K562 (cell line): ENCODE results near the gene CLEC4E. TPM values are rescaled to one million over a fixed set of nuclear protein-coding genes. Genes with fewer than 3 reads are reported as not detected.

Source experiments
- ATAC-seq: fragments of 200-7000 bp; cut with Tn5 transposase; 3 replicates; pipeline ENCODE4 v1.9.1; 2020; ENCODE audit warnings: moderate library complexity
- BruUV-seq: library from RNA; stranded (reverse); fragments of 400-500 nt; replicated peaks from 2 replicates; lab custom pipeline; 2021; lab: Mats Ljungman, UMichigan
- CTCF ChIA-PET: fragments of 300-600 bp; formaldehyde crosslinking; extraction: SDS; loops from one replicate; lab custom pipeline; 2021; ENCODE audit warnings: low intra/inter-chr PET ratio; lab: Yijun Ruan, JAX
- POLR2A ChIA-PET: fragments of 300-600, 350-650 bp; sonication (Branson Sonifier 250); formaldehyde crosslinking; extraction: SDS; loops from one replicate; lab custom pipeline; 2021; ENCODE audit warnings: antibody characterized with exemption, inconsistent platforms; lab: Yijun Ruan, JAX
- DNase-seq, 4 experiments: peaks; one replicate each; pipeline versions ENCODE4 v3.0.0 to v3.0.0-alpha.2; 2011 to 2018; ENCODE audit warnings: low spot score in 3 of 4, mixed read lengths in 3 of 4; ENCODE audit errors: extremely low read depth in 1 of 4
- FAIRE-seq: peaks from 2 replicates; lab custom pipeline; 2011; peaks lifted over from hg19 to GRCh38; lab: Jason Lieb, UNC
- H2AFZ ChIP-seq: 2 replicates; pipeline ENCODE4 v1.6.0; 2011; ENCODE audit warnings: low read depth, low read length, control low read depth, inconsistent platforms
- H3K27ac ChIP-seq: fragments of 200-600 bp; 3 replicates; pipeline ENCODE4 v1.8.0; 2011; ENCODE audit warnings: low read depth, mild to moderate bottlenecking, control low read depth, inconsistent platforms, low read length, moderate library complexity, mixed read lengths; ENCODE audit errors: extremely low read depth
- H3K27me3 ChIP-seq, 2 experiments: fragments of 300-600 bp in 1 of 2; 2 replicates in 1 of 2; 3 replicates in 1 of 2; pipeline versions ENCODE4 v1.6.0 to v1.8.0; 2011; ENCODE audit warnings: inconsistent platforms in 2 of 2, low read length in 2 of 2, mild to moderate bottlenecking in 1 of 2, mixed read lengths in 1 of 2, moderate library complexity in 1 of 2; ENCODE audit not compliant: control insufficient read depth in 2 of 2, insufficient read depth in 2 of 2
- H3K36me3 ChIP-seq: fragments of 300-600 bp; 3 replicates; pipeline ENCODE4 v1.8.0; 2011; ENCODE audit warnings: mild to moderate bottlenecking, low read length, inconsistent platforms; ENCODE audit not compliant: control insufficient read depth, insufficient read depth
- H3K4me1 ChIP-seq, 2 experiments: fragments of 200-600 bp in 1 of 2; replicated peaks in 1 of 2; 2 replicates in 1 of 2; 3 replicates in 1 of 2; pipeline versions ENCODE4 v1.5.1 to v1.8.0; 2011; ENCODE audit warnings: inconsistent platforms in 2 of 2, low read length in 2 of 2, mild to moderate bottlenecking in 1 of 2, mixed read lengths in 1 of 2, moderate library complexity in 1 of 2; ENCODE audit not compliant: control insufficient read depth in 2 of 2, insufficient read depth in 2 of 2
- H3K4me2 ChIP-seq: 2 replicates; pipeline ENCODE4 v1.6.1; 2011; ENCODE audit warnings: low read length, control low read depth, inconsistent platforms, mixed read lengths; ENCODE audit not compliant: insufficient read depth
- H3K4me3 ChIP-seq: fragments of 200-600 bp; sonication (generic), shearing (Covaris generic); 2 replicates; pipeline ENCODE4 v1.5.1; 2016; ENCODE audit warnings: control low read depth, inconsistent platforms
- H3K79me2 ChIP-seq: fragments of 200-600 bp; 3 replicates; pipeline ENCODE4 v1.8.0; 2011; ENCODE audit warnings: low read length, inconsistent platforms; ENCODE audit not compliant: control insufficient read depth, insufficient read depth
- H3K9ac ChIP-seq, 2 experiments: 2 replicates each; pipeline versions ENCODE4 v1.6.0 to v1.6.1; 2011; ENCODE audit warnings: low read depth in 2 of 2, low read length in 2 of 2, control low read depth in 1 of 2, inconsistent platforms in 1 of 2, mild to moderate bottlenecking in 1 of 2, mixed read lengths in 1 of 2; ENCODE audit not compliant: insufficient read depth in 1 of 2
- H3K9me1 ChIP-seq: one replicate; pipeline ENCODE4 v1.6.0; 2011; ENCODE audit warnings: inconsistent platforms, mild to moderate bottlenecking, low read length, moderate library complexity; ENCODE audit not compliant: control insufficient read depth, insufficient read depth
- H3K9me3 ChIP-seq: replicated peaks from 2 replicates; pipeline ENCODE4 v1.5.1; 2011; ENCODE audit warnings: low read depth, low read length, inconsistent platforms; ENCODE audit not compliant: control insufficient read depth, insufficient read depth
- H4K20me1 ChIP-seq: replicated peaks from 2 replicates; pipeline ENCODE4 v1.6.1; 2011; ENCODE audit warnings: low read length, inconsistent platforms, mixed read lengths; ENCODE audit not compliant: control insufficient read depth, insufficient read depth
- CHCHD3 ChIP-seq: fragments of 250-450 bp; sonication (Bioruptor Pico); IDR thresholded peaks from 2 replicates; pipeline ENCODE4 v2.1.2; 2022; ENCODE audit warnings: mild to moderate bottlenecking
- EHMT2 ChIP-seq: fragments of 450-650 bp; IDR thresholded peaks from 2 replicates; pipeline ENCODE4 v1.6.1; 2018; ENCODE audit warnings: antibody characterized with exemption
- FOXP1 ChIP-seq: sonication (generic); formaldehyde crosslinking; IDR thresholded peaks from 2 replicates; pipeline ENCODE4 v1.8.0; 2022; ENCODE audit warnings: mild to moderate bottlenecking, missing genetic modification reagents
- HDAC2 ChIP-seq: fragments of 450-650 bp; IDR thresholded peaks from 2 replicates; pipeline ENCODE4 v1.6.1; 2016; ENCODE audit warnings: mild to moderate bottlenecking
- HOXB6 ChIP-seq: fragments of 250-450 bp; sonication (Bioruptor Pico); IDR thresholded peaks from 2 replicates; pipeline ENCODE4 v1.5.1; 2022; ENCODE audit warnings: mild to moderate bottlenecking, borderline replicate concordance
- MTA1 ChIP-seq: fragments of 450-650 bp; IDR thresholded peaks from 2 replicates; pipeline ENCODE4 v1.6.1; 2017; ENCODE audit warnings: borderline replicate concordance
- NR2C2 ChIP-seq, 2 experiments: fragments of 200-800 bp in 1 of 2; sonication (Bioruptor generic) in 1 of 2; sonication (generic) in 1 of 2; formaldehyde crosslinking in 1 of 2; IDR thresholded peaks; 2 replicates each; pipeline versions ENCODE4 v1.6.1 to v1.8.0; 2016 to 2022; ENCODE audit warnings: mild to moderate bottlenecking in 1 of 2, missing compliant biosample characterization in 1 of 2, missing genetic modification characterization in 1 of 2, missing genetic modification reagents in 1 of 2
- RBM25 ChIP-seq: fragments of 200-400 bp; formaldehyde crosslinking; IDR thresholded peaks from 2 replicates; pipeline ENCODE4 v1.6.1; 2018; ENCODE audit warnings: low read length, low read depth, moderate library complexity; ENCODE audit not compliant: severe bottlenecking
- SNRNP70 ChIP-seq: fragments of 200-400 bp; formaldehyde crosslinking; optimal IDR thresholded peaks from 2 replicates; pipeline ENCODE3; 2017; ENCODE audit warnings: low read depth, low read length
- SPI1 ChIP-seq: IDR thresholded peaks from 2 replicates; pipeline ENCODE4 v1.6.1; 2011; ENCODE audit warnings: low read depth, low read length, control low read depth, borderline replicate concordance
- SRSF3 ChIP-seq: fragments of 200-400 bp; formaldehyde crosslinking; IDR thresholded peaks from 2 replicates; pipeline ENCODE4 v1.6.1; 2016; ENCODE audit warnings: mild to moderate bottlenecking, low read length, moderate library complexity; ENCODE audit not compliant: insufficient read depth
- WHSC1 ChIP-seq: IDR thresholded peaks from one replicate; pipeline ENCODE4 v1.6.1; 2012; ENCODE audit warnings: low read length, control low read depth, inconsistent platforms
- ZNF121 ChIP-seq: sonication (generic); formaldehyde crosslinking; conservative IDR thresholded peaks from 2 replicates; pipeline ENCODE4 v1.8.0; 2022; ENCODE audit warnings: missing genetic modification reagents
- ZNF431 ChIP-seq: sonication (generic); formaldehyde crosslinking; IDR thresholded peaks from 2 replicates; pipeline ENCODE4 v1.8.0; 2022; ENCODE audit warnings: mild to moderate bottlenecking, missing genetic modification reagents
- WGBS: fragments of 100-300 bp; shearing (Covaris generic); methylation state at CpG from one replicate; pipeline ENCODE4 v1.1.6; 2016; ENCODE audit warnings: low coverage, mixed read lengths; ENCODE audit not compliant: insufficient coverage; ENCODE audit errors: missing lambda C conversion rate; 5-methylcytosine and 5-hydroxymethylcytosine counted together
- in situ Hi-C: fragments of 300-500 bp; cut with MboI; formaldehyde crosslinking; loops from 4 replicates; pipeline ENCODE4 v1.15.0; 2018; ENCODE audit warnings: inconsistent platforms, mixed read lengths
- intact Hi-C: fragments of 100-400 bp; cut with micrococcal nuclease; formaldehyde crosslinking; loops from 2 replicates; pipeline ENCODE4 v1.14.2; 2022
- polyA plus RNA-seq, 8 experiments: library from polyadenylated mRNA; depleted of rRNA in 4 of 8; stranded (reverse) in 5 of 8; unstranded in 3 of 8; fragments of >200 nt; fragmentation: Nextera tagmentation in 2 of 8; fragmentation: Illumina TruSeq in 1 of 8; extraction: Ambion mirVana in 2 of 8; extraction: Trizol in 1 of 8; gene quantifications; 2 replicates each; pipeline versions ENCODE4 v1.2.1 to v1.2.3, GENCODE V29; 2011 to 2014; ENCODE audit warnings: inconsistent platforms in 1 of 8, missing spikeins in 1 of 8
- total RNA-seq, 7 experiments: library from RNA; depleted of rRNA in 6 of 7; stranded (reverse); fragments of >200 nt in 6 of 7; fragmentation: Illumina TruSeq in 2 of 7; extraction: Trizol in 2 of 7; gene quantifications; 2 replicates each; pipeline versions ENCODE4 v1.2.1 to v1.2.3, GENCODE V29; 2011 to 2021; ENCODE audit warnings: low replicate concordance in 1 of 7
- TF ChIP-seq, protein P1 (sequence below): fragments of 250-450 bp; sonication (Bioruptor Pico); IDR thresholded peaks from 2 replicates; pipeline ENCODE4 v1.8.0; 2022; ENCODE audit warnings: inconsistent platforms, mild to moderate bottlenecking, moderate library complexity, borderline replicate concordance

The CLEC4E gene
- total and polyA plus RNA-seq, 9 of the 15 experiments (the other 6 are each of a cell fraction or from before 2014, with no cell fraction given) = not detected

DNA sequence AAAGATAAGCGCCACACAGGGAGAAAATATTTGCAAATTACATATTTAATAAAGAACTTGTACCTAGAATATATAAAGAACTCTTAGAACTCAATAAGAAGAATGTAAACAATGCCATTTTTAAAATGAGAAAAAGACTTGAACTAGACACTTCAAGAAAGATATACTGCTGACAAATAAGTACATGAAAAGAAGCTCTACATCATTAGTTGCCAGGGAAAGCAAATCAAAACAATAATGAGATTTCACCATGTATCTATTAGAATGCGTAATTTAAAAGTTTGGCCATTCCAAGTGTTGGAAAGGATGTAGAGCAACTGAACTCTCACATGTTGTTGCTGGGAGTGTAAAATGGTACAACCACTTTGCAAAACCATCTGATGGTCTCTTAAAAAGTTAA is 6.9 kb upstream of the CLEC4E start:
- POLR2A ChIA-PET = no interaction called here
- DNase-seq (no peak), ATAC-seq (no peak), FAIRE-seq (no peak)
- no peaks in the 10 kb centered on the region for H3K9me1 ChIP-seq
- H4K20me1 ChIP-seq = no peaks in the 10 kb centered on the region
- TF ChIP-seq FOXP1 (no peak), RBM25 (no peak), SPI1 (no peak), EHMT2 (no peak), HOXB6 (CRISPR knock-in tag) (no peak), HDAC2 (no peak), ZNF121 (CRISPR knock-in tag) (no peak), WHSC1 (no peak), ZNF431 (no peak), SNRNP70 (no peak), SRSF3 (no peak), CHCHD3 (CRISPR knock-in tag) (no peak), NR2C2 (CRISPR knock-in tag; IDR thresholded peaks at IDR 0.05) (no peak), NR2C2 (tag; IDR thresholded peaks at IDR 0.05) (no peak), MTA1 (no peak)
- TF ChIP-seq, protein P1, sequence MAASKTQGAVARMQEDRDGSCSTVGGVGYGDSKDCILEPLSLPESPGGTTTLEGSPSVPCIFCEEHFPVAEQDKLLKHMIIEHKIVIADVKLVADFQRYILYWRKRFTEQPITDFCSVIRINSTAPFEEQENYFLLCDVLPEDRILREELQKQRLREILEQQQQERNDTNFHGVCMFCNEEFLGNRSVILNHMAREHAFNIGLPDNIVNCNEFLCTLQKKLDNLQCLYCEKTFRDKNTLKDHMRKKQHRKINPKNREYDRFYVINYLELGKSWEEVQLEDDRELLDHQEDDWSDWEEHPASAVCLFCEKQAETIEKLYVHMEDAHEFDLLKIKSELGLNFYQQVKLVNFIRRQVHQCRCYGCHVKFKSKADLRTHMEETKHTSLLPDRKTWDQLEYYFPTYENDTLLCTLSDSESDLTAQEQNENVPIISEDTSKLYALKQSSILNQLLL = no peak
- no TSS peak for BruUV-seq
- no peaks in the 10 kb centered on the region for H3K36me3 ChIP-seq
- WGBS = 0% methylated on average over 1 of the region's 2 CpGs
- no peak overlapping the region for H3K4me2 ChIP-seq
- H3K9me3 ChIP-seq = no peaks in the 10 kb centered on the region
- no peak overlapping the region for H3K4me3 ChIP-seq
- intact Hi-C loops = no loop called here
- in situ Hi-C loops = no loop called here
- CTCF ChIA-PET = no interaction called here
- no peak overlapping the region for H3K9ac ChIP-seq
- no peaks in the 10 kb centered on the region for H3K27me3 ChIP-seq
- H2AFZ ChIP-seq = no peak overlapping the region
- H3K4me1 ChIP-seq = no peaks in the 10 kb centered on the region
- H3K79me2 ChIP-seq = no peaks in the 10 kb centered on the region
- no peak overlapping the region for H3K27ac ChIP-seq
